Cardiac fibroblast (primary cell): ENCODE results near the gene BNIP3.
"Not testable (repeated sequence)": the region's sequence is repeated elsewhere in the genome, so short reads cannot be mapped to it uniquely, and the experiment has no call there.

Experiments used
- DNase-seq, 2 donors: peaks; one replicate each; pipeline versions ENCODE4 v3.0.0 to v3.0.0-alpha.2; 2010; ENCODE audit warnings: low read depth in 2 of 2
- H3K4me3 ChIP-seq, 2 donors: replicated peaks in 1 of 2; 1 replicate in 1 of 2; 2 replicates in 1 of 2; pipeline ENCODE4 v1.5.1; 2011; ENCODE audit warnings: low read depth in 2 of 2, low read length in 2 of 2, mild to moderate bottlenecking in 2 of 2, moderate library complexity in 1 of 2
- CTCF ChIP-seq: IDR thresholded peaks from one replicate; pipeline ENCODE4 v1.5.1; 2011; ENCODE audit warnings: low read depth, mild to moderate bottlenecking, low read length, inconsistent platforms

BNIP3 gene

DNA sequence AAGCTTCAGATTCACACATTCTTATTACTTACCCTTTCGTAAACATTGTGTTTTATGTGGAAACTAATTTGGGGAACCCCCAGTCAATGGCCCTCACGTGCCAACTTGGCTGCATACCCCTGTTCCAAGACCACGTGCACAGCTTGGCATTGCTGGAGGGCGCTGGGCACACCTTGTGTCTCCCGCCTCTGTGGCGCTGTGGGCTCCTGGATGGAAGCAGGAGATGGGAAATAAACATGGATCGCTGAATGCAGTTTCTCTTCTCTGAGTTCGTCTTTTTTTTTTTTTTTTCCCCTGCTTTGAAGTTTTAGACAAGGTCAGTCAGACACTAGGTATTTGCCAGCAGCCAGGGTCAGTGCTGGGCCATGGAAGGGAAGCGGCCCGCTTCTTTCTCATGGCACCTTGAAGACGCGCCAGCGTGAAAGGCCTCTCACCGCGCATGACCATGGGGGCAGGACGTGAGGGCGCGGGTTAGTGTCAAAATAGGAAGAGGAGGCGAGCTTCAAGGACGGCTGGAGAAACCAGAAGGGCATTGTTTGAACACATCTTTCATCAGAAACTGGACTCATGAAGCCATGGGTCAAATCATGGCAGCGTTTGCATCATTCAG, 27.3 kb downstream of the BNIP3 start:
- no peak for TF ChIP-seq CTCF
- no peak overlapping the region for H3K4me3 ChIP-seq
- no peak for DNase-seq

- not testable (repeated sequence) for DNase-seq, H3K4me3 ChIP-seq
These were observed 31.8 kb downstream of the BNIP3 start for GRCh38 chr10:131949908-131950307.

DNA sequence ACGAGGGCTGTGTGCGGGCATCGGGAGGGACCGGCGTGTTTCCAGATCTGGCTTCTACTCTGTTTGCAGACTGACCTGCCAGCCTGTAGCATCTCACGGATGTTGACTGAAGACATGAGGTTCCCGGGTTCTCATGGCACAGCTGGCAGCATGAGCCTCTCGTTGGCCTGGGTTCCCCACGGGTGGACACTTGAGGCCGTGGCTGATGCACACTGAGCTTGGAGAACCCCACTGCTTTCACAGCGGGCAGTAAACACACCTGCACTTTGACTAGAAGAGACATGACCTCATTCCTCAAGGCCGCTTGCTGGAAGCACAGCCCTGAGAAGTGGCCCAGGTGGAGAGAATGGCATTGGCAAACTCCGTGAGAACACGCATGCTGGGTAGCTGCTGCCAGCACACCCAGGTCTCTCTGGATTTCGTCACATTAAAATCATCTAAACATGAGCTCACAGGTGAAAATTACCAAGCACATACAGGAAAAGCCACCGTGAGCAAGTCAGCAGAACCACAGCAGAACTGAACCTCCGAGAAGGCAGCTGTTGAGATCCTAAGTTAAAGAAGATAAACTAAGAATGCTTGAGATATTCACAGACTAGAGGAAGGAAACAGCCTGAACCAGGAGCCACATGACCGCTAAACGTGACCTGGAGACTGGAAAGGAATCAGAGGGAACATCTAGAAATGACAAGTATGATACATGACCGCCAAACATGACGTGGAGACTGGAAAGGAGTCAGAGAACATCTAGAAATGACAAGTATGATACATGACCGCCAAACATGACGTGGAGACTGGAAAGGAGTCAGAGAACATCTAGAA, 32.5 kb downstream of the BNIP3 start:
- DNase-seq, result no peak

GRCh38 chr10:131948501-131948900, 33.2 kb downstream of the BNIP3 start:
- H3K4me3 ChIP-seq, result no peak overlapping the region
- TF ChIP-seq CTCF, result no peak
- DNase-seq, result no peak

More for the DNA sequence above, 32.5 kb downstream of the BNIP3 start:
- no peak for TF ChIP-seq CTCF
- no peak overlapping the region for H3K4me3 ChIP-seq

DNA sequence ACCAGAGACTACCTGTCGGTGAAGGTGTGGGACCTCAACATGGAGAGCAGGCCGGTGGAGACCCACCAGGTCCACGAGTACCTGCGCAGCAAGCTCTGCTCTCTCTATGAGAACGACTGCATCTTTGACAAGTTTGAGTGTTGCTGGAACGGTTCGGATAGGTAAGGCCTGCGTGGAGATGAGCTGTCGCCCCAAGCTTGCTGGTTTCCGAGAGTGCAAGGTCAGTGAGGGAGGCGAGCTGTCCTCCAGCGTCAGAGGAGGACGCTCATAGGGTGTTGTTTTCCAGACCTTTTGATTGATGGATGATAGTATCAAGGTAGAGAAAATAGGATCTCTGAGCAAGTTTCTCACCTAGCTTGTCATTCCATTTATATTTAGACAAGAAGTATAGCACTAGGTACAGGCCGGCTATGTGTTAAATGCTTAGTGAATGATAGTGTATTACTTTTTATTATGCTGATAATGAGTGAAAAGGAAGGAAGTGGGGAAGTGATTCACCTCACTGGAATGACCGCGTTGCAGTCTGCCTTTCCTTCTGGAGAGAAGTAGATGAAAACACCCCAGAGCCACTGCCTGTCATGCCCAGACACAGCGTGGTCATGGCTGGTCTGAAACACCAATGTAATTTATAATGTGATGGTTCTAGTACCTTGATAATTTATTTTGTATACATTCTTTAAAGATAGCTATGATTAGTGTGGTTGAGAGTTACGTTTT, 33.9 kb downstream of the BNIP3 start:
- TF ChIP-seq CTCF, result no peak
- peak; percentile 75 to 82 for DNase-seq

DNA sequence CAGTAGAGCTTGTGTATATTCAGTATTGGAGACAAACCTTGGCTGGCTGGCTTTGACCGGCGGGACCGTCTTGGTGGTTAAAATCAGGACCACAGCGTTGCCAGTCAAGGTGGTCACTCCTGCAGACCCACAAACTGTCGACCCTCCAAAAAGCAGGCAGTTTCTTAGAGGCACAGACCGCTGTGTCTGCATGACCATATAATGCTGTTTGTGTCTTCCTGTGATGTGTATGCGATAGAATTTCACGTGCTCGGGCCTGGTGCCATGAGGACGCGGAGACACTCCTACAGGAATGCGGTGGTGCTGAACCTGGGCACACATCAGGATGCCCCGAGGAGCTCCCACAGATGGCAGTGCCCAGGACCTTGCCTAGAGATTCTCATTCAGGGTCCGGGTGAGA, 34.8 kb downstream of the BNIP3 start:
- no peak overlapping the region for H3K4me3 ChIP-seq
- DNase-seq, result peak in 1 of 2 donors; percentile 39
- TF ChIP-seq CTCF, result no peak

More for the DNA sequence above, 33.9 kb downstream of the BNIP3 start:
- no peak overlapping the region for H3K4me3 ChIP-seq

GRCh38 chr10:131946321-131946751, 35.4 kb downstream of the BNIP3 start:
- peak; percentile 85 to 93 for DNase-seq
- no peak overlapping the region for H3K4me3 ChIP-seq
- TF ChIP-seq CTCF, result no peak
